GM21786 (cell line): ENCODE data around the gene MYO6.

Experiments
- ATAC-seq: cut with Tn5 transposase; IDR thresholded peaks from one replicate; pipeline ENCODE4 v1.9.1; 2021; ENCODE audit not compliant: unreplicated experiment

The MYO6 gene

GRCh38 chr6:75762063-75762462, 13.0 kb downstream of the MYO6 start:
- ATAC-seq: no peak

DNA sequence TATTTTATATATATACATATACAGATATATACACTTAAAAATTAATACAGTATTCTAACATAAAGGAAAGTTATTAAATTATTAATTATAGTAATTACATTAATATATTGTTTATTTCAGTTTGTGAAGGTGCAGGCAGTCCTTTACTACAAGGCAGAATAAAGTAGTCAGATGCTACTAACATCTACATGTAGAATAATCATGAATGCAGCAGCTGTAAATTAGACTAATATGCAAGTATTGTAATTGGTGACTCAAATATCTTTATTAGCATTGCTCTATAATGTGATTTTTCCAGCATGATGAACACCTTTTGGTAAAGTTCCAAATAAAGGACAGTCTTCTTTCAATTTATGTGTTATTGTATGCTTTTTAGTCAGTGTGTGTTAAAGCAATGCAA, 17.3 kb downstream of the MYO6 start:
- no peak for ATAC-seq

DNA sequence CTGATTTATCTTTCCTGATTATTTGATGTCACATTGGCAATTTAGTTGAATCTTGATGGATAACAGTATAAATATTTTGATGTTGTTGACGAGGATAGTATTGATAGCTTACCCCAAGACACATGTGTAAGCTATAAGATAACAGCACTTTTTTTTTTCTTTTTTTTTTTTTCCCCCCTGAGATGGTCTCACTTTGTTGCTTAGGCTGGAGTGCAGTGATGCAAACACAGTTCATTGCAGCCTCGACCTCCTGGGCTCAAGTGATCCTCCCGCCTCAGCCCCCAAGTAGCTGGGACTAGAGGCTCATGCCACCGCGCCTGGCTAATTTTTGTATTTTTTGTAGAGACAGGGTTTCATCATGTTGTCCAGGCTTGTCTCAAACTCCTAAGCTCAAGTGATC, 21.8 kb downstream of the MYO6 start:
- ATAC-seq: no peak

- ATAC-seq: no peak
Measured at GRCh38 chr6:75775219-75775618, 26.2 kb downstream of the MYO6 start.

GRCh38 chr6:75776461-75776860, 27.4 kb downstream of the MYO6 start:
- ATAC-seq: no peak

DNA sequence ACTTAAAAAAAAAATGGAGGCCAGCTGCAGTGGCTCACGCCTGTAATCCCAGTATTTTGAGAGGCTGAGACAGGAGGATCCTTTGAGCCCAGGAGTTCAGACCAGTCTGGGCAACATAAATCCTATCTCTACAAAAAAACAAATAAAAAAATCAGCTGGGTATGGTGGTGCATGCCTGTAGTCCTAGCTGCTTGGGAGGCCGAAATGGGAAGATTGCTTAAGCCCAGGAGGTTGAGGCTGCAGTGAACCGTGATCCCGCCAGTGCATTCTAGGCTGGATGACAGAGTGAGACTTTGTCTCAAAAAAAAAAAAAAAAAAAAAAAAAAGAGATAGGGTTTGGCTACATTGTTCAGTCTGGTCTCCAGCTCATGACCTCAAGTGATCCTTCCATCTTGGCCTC, 29.7 kb downstream of the MYO6 start:
- ATAC-seq: no peak

DNA sequence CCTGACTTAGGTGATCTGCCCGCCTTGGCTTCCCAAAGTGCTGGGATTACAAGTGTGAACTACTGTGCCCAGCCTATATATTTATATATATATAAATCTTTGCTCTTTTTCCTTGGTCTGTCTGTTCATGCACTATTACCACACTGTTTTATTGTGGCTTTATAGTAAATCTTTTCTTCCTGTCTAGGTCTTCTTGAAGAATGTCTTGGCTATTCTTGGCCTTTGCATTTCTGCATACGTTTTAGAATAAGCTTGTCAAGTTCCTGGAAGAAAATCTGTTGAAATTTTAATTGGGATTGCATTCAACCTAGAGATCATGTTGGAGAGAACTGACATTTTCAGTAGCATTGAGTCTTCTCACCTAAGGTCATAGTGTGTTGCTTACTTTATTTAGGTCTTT, 37.1 kb downstream of the MYO6 start:
- no peak for ATAC-seq

DNA sequence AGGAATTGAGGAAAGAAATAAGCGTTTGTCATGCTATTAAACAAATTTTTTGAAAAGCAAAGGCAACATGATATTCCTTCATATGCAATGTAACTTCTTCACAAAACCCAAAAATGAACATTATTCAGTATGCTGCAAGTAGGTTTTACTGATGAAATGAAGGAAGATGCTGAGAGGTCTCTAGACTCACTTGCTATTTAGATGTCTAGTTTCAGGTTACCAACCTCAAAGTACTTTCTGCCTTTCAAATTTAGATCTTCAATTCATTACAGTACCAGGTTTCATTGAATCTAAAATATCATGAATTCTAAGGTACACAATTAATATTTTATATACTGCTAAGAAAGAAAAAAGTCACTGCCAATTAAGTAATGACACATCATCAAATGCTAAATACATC, 39.9 kb downstream of the MYO6 start:
- peak; percentile 43 for ATAC-seq

DNA sequence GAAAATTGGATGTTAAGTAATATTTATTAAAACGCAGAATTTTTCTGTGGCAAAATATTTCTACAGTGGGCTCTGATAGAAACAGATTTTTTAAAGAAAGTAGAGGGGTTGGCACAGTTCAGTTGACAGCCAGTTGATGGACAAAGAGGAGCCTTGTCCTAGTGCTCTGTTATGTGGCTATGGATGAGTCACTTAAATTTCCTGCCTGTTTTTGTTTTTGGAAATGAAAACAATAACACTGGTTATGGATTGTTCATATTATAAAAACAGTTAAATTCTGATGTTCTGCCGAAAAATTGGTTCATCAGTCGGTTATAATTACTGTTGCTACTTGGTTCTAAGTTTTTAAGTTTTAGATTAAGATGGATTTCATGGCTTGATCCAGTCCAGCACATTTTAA, 42.8 kb downstream of the MYO6 start:
- ATAC-seq: no peak

- no peak for ATAC-seq
Measured at GRCh38 chr6:75794351-75794846, 45.4 kb downstream of the MYO6 start.

DNA sequence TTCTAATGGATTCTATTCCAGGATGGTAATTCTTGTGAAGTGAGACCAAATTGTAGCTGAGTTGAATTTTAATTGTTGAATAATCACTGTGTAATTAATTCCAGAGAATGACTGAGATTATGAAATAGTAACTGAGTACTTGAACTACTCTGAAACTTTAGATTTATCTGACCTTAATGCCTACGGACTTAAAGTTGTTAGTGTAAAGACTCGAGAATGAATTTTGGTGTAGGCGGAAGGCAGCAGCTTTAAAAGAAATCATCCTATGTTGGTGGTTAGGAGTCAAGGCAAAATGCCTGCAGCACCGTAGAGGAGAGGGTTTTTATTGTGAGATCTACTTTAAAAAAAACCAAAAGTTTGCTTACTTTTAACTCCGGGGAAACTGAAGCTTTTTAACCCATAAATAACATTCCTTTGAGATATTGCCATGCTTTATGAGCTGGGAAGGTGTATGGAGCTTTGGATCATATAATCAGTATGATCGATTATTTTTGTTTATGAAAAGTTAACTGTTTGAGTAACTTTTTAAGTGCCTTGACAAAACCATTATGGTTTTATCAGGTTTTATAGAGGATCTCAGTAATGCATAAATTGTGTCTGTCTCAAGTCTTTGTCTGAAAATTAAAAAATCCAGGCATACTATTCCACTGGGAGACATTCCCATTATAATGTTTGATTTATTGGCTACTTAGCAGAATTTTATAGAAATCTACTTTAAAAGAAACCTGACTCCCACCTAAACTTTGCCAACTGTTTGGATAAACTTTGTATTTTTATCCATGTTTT, 46.1 kb downstream of the MYO6 start:
- ATAC-seq: no peak

DNA sequence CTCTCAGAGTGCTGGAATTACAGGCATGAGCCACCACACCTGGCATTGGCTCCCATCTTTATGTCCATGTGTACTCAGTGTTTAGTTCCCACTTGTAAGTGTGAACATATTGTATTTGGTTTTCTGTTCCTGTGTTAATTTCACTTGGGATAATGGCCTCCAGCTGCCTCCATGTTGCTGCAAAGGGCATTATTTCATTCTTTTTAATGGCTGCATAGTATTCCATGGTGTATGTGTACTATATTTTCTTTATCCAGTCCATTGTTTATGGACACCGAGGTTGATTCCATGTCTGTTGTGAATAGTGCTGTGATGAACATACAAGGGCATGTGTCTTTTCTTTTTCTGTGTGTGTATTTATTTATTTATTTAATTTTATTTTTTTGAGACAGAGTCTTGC, 47.7 kb downstream of the MYO6 start:
- ATAC-seq: no peak

- no peak for ATAC-seq
Measured at GRCh38 chr6:75800133-75800532, 51.1 kb downstream of the MYO6 start.

GRCh38 chr6:75800708-75801505, 51.9 kb downstream of the MYO6 start:
- ATAC-seq: no peak

- no peak for ATAC-seq
Measured at GRCh38 chr6:75802366-75802765, 53.3 kb downstream of the MYO6 start.

- no peak for ATAC-seq
Measured at GRCh38 chr6:75808507-75808906, 59.5 kb downstream of the MYO6 start.

GRCh38 chr6:75812560-75812959, 63.5 kb downstream of the MYO6 start:
- no peak for ATAC-seq

- no peak for ATAC-seq
Measured at GRCh38 chr6:75813476-75814250, 64.6 kb downstream of the MYO6 start.

DNA sequence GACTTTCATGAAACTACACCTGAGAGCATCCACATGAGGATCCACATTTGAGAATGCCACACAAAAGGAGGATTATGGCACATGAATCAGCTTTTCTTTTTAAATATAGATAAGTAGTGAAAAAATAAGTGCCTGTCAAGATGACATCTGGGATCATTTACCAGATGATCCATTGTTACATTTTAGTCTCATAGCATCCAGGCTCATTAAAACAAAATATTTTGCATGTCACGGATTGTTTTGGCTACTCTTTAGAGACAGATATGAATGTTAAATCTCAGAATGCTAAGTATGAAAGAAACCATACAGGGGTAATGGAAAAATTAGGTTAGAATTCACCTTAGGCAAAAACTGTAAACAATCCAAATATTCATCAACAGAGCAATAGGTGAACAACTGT, 66.7 kb downstream of the MYO6 start:
- no peak for ATAC-seq

DNA sequence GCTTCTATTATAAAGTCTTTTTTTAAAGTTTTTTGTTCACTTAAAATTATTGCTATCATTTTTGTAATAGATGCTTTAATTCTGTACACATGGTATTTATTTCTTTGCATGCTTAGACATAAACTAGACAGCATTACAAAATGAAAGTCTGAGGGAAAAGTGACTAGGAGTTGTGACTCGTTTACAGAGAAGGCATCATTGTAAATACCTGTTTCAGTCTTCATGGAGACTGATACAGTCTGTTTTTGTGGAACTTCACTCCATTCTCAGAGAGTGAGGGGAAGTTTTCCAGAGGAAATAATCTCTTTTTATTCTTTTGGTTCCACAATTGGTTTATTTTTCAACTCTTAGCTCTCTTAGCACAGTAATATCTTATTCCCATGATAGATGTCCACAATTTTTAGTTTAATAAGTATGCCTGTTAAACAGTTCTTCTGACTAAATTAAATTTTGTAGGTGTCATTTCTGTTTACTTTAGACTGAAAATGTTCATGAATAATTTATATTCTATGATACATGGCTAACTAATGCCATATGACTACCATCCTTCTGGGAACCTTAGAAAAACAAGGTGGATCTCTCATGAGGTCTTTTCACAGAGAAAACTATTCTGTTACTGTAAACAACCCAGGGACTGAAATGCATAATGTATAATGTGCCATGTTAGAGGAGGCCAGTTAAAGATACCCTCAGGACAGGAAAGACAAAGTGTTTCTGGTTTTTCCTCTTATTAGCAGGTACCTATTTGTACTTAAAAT, 69.2 kb downstream of the MYO6 start:
- no peak for ATAC-seq
